NK-92 treated with Interleukin-12 subunit alpha and Interleukin-12 subunit beta, amount 100 ng/mL, for 24 hours (cell line): Measurements from ENCODE around the gene MBNL1.

Source experiments
- DNase-seq: peaks from one replicate; lab custom pipeline; 2025; lab: John Stamatoyannopoulos, UW

MBNL1 gene

DNA sequence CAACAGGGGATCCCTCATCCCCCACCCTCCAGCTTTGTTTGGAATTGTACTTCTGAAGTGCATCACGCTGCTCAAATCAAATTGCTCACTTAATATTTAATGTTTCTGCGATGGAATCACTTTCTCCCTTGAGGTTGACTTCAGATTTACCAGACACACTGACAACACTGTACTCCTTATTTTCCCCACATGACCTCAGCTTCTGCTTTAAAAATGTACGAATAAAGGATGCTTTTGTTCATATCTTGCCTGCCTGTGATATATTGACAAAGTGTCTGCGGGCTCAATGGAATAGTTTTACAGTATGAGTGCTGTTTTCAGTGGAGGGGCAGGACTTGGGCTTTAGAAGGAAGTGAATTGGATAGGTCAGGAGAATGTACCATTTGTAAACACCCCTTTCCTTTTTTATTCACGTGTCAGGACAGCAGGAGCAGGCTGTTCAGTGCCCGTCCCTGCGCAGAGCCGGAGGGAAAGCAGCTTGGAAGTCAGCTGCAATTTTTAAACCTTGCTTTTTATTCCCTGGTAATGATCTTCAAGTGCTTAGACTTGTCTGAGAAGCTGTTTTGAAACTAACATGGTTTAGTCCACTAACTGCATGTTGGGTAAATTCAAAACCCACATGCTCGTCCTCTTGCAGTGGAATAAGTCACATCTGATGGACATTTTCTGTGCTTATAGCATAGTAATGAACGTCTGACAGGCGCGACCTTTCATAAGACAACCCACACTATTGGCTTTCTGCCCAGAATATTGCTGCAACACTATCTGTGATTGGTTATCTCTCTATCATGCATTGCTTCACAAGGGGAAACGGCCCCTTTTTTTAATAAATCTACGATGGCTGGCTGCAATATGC is 29.9 kb downstream of the MBNL1 start:
- DNase-seq, result no peak

DNA sequence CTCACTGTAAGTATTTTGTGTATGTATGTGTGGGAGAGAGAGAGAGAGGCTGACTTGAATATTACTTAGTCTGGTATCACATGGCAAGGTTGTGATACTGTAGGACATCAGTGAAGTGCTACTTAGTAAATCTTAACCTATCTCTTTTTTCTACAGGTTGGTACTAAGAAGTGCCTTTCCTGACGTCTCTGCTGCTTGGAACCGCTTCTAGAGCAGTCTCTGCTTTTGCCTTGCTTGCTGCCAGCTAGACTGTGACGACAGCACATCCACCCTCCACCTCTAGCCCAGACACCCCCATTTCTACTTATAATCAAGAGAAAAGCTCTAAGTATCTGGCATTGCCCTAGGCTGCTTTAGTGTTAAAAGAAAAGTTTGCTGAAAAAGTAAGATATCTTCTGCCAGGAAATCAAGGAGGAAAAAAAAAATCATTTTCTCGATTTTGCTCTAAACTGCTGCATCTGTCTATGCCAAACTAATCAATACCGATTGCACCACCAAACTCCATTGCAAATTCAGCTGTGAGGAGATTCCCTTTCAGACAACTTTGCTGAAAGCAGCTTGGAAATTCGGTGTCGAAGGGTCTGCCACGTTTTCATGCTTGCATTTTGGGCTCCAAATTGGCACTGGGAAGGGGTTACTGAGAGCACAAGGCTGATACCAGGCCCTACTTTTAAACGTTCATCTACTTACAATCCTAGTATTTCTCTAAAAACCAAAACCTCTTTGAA is 30.7 kb downstream of the MBNL1 start:
- no peak for DNase-seq

DNA sequence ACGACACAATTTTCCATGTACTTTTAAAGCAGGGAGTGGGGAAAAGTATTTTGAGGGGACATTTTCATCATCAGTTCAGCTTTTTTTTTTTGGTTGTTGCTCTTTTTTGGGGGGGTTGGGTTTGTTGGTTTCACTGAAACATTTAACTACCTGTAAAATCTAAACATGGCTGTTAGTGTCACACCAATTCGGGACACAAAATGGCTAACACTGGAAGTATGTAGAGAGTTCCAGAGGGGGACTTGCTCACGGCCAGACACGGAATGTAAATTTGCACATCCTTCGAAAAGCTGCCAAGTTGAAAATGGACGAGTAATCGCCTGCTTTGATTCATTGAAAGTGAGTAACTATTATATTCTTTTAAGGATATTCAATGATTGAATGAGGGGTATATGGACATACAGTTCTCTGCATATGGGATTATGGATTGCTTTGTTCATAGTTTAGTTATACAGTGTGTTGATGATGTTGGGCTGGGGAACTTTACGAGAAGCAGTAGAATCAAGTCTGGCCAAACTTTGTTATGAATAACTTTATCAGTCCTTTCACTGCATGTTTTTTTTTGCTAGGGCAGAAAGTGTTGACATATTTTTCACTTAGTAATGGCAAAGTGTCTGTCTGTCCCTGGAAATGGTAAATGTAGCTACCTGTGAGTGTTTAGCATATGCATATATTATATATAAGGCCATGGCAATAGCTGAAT is 31.5 kb downstream of the MBNL1 start:
- no peak for DNase-seq

DNA sequence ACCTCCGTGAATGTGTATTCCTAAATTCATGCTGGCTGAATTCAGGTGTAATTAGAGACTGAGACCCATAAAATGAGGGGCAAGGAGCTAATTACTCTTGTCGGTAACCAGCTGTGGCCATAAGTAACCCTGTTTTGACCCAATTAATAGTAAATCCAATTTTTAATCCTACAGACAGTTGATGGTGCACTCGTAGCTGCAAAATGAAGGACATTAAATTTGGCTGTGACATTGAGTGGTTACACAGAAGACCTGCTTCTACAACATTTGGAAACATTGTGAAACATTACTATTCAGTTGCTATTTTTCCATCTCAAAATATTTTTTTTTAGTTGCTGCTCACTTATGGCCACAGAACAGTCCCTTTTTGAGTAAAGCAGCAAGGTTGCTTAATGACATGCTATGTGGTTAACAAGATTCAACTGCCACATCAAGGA is 33.0 kb downstream of the MBNL1 start:
- no peak for DNase-seq

DNA sequence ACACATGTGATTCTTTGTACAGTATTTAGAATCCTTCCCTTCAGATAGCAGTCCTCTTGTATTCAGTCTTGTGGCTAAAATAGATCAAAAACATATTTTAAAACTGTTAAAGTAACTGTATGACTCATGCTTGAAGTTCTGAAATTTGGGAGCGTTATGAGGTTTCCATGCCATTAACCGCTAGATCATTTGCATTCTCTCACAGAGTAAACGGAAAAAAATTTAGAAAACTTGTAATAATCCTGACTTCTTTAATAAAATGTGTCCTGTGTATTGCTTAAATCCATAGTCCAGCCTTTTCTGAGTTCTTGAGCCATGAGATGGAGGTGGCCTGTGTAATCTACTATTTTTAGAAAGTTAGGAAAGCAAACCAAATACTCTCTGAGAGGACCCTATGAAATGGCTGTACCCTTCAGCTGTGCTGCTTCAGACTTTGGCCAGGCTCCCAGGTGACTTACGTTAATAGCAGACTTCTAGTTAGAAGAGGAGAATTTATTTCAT is 33.8 kb downstream of the MBNL1 start:
- no peak for DNase-seq

DNA sequence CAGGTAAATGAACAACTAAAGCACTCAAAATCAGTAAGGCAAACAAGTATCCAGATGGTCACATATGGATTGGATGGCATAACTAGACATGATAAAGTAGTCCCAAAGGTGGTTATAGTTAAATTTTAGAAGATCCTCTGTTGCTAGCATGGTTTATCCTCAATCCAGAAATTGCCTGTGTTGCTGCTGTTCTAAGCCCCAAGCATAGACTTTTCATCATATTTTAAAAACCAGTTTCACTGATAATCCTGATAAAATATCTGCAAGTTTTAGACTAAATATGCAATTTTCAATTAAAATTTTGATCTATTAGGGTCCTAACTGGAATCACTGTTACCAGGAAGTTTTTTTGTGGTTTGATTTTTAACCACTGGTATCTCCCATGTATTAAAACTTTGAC is 35.4 kb downstream of the MBNL1 start:
- DNase-seq, result no peak

DNA sequence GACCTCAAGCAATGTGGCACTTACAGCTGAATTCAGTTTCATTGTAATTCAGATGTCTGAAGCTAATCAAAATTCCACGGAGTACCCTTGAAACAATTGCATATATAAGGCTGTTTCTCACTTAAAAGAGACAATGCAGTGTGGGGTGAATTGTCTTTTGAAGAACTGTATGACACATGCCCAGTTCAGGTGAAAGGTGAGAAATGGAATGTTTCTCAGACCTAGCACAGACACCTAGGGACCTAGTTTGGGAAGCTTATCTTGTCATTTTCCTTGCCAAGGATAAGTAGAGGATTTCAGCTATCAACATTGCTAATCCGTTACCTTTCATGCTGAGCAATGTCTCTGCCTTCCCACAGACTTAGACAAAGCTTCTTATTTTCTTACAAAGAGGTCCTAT is 36.3 kb downstream of the MBNL1 start:
- no peak for DNase-seq

DNA sequence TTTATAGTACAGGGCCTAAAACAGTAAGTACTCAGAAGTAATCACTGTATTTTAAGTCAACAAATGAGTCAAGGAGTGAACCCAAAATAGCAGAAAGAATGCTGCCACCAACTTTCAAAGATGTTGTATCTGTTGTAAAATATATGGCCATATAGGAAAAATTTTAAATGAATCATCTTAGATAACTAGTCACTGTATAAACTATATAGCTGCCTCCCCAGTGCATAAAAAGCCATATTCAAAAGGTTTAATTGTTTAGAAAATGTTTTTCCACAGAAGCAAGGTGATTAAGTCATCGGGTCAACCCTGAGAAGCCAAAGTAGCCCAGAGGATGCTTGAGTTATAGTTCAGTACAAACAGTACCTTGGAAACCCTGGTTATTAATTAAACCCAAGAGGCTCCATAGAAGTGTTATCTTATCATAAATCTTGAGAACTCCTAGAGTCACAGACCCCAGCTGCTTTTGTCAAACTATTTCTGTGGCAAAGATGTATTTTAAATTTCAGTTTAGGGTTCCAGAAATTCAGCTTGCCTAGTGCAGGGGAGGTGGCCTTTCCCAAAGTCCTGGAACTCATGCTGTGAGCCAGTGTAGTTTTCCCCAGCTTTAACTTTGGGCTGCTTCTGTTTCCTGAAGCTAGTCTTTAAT is 39.2 kb downstream of the MBNL1 start:
- no peak for DNase-seq

DNA sequence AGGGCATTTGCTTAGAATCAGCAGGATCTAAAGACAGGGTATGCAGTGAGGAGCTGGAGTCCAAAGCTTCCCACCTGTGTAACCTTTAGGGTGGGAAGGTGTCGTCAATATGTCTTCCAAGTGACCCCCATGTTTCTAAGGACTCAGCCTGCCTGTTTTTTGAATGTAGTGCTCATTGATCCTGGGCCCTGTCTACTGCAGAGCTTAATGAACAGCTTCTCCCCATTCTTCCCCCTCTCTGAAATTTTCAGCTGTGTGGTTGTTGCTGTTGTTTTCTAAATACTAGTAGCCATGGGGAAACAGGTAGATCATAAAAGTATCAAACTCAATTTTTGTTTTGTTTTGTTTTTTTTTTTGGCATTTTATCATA is 39.7 kb downstream of the MBNL1 start:
- no peak for DNase-seq

DNA sequence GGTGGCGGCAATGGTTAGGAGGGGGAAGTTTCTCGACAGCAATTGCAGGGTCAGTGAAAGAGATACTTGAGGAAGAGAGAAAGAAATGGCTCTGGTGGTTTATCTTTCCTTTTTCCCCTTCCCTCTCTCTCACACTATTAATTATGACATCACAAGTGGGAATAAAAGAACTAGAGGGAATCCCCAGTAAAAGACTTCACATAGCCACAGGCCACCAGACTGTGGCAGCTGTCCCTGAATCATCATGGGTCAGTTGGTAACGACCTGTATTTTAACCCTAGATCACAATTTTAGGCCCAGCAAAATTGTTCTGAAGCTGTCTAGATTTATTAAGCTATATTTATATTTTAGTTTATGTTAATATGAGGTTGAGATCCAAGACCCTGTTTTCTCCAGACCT is 40.3 kb downstream of the MBNL1 start:
- DNase-seq, result no peak

DNA sequence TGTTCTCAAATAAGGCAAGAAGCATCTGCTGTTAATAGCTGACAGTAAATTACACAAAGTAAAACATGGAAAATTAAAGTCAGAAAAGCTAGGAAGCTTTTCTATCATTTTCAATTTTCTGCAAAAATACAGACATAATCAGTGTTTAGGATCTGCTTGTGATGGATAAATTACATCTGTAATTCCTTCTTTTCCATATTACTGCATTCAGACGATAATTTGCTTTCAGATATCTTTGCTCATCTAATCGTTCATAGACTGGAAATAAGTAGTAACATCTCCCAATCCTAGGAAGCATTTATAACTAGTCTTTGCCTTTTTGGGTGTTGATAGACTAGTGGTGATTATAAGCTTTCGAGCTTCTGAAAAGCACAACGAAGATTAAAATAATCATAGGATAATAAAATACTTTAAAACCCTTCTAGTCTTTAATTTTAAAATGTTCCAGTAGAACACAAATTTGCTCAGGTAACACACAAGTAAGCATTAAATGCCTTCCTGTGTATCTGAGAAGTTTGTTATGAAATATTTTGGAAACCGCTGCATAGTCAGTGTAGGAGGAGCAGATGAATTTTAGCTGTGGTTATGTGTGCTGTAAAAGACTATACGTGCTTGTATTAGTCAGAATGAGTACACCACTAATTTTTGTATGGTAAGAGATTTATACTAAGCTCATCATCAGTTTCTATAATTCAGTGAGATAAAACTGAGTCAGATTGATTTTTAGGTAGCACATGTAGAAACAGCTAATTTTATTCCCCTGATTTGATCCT is 41.0 kb downstream of the MBNL1 start:
- no peak for DNase-seq

DNA sequence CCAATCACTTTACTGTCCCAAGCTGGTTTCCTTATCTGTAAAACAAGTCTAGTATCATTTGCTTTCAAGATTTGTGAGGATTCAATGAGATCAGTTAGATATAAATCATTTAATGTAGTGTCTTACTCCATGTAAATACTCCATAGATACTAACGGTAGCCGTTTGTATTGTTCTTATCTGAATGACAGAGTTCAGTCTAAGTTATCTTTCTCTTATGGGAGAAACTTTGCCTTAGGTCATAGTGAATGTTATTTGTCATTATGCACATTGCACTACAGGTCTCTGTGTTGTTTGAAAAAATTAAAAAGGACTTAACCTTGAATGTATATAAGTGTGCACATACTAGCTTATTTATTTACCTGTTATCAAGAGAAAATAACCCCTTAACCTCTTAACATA is 44.7 kb downstream of the MBNL1 start:
- no peak for DNase-seq

DNA sequence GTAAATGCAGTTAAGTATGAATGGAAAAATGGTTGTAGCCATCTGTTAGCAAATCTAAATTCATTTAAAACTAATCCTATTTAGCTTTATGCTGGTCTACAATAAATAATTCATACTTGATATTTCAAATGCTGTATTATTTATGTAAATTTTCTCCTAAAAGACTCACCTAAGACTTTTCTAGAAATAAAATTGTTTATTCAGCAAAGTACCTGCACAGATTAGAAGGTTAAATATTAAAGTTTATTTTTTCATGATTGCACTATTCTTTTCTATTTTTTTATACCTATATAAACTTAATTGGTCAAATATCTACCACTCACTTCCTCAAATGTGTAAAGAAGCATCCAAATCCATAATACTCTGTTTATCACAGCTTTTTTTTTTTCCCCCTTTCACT is 45.2 kb downstream of the MBNL1 start:
- no peak for DNase-seq

DNA sequence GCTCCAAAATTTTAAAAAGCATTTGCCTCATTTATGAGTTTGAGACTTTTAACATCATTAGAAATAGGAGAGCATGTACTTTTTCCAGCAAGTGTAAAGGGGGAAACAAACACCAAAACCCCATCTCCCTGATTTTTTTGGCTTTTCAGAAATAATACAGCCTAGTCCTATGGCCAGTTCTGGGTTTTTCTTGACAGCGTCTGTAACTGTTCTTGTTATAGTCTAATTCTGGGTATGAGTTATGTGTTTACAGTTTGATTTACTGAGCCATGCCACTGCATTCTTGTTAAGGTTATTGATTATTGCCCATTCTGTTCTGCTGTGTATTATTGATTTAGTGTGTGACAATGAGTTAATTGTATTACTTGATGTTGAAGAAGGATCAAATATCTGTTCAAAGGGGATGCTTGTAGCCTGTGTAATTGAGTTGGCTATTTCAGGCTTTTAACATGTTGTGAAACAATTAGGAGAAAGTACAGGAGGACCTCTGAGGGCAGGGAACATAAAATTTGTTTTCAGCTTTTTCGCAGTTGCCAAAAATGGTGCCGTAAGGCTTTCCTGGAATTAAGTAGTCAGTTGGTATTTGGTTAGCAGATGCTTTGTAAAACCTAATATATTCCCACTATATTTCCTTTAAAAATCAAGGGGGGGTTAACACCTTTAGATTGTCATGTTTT is 46.1 kb downstream of the MBNL1 start:
- no peak for DNase-seq

DNA sequence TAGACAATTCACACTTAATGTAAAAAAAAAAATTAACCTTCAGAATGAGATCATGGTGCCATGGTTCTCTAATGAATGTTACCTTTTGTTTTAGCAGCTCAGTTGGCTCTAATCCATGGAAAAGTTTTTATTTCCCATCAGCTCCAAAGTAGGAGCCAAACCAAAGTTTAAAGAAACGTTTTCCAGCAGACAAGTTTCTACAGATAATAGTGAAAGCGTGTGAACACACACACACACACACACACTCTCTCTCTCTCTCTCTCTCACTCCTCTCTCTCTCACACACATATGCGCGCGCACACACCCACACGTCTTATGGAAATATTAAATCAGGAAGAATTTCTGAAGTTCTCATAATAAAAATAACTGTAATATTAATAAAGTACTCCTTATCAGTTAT is 46.9 kb downstream of the MBNL1 start:
- no peak for DNase-seq

DNA sequence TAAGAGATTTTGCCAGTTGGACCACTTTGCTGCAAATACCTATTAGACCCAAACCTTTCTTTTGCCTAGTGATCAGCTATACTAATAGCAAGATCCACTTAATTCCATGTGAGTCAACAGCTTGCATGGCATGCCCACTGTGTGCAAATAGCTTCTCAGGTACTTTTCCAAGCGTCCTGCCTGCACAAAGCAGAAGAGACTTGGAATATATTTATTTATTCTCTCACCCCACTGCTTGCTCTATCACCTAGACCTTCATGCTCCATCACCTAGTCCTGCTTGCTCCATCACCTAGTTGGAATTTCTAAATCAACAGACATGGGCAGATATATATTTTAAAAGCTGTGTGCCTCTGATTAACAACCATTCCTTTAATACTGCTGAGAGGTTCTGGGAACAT is 47.6 kb downstream of the MBNL1 start:
- DNase-seq, result no peak

DNA sequence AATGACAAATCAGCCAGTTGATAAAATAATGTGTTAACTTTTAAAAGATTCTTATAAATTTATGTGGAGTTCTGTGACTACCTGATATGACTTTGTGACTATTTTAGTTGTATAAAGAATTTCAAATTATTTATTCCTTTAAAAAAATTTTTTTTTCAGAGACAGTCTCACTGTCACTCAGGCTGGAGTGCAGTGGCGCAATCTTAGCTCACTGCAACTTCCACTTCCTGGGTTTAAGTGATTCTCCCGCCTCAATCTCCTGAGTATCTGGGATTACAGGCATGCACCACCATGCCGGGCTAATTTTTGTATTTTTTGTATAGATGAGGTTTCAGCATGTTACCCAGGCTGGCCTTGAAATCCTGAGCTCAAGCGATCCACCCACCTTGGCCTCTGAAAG is 48.5 kb downstream of the MBNL1 start:
- DNase-seq, result no peak

DNA sequence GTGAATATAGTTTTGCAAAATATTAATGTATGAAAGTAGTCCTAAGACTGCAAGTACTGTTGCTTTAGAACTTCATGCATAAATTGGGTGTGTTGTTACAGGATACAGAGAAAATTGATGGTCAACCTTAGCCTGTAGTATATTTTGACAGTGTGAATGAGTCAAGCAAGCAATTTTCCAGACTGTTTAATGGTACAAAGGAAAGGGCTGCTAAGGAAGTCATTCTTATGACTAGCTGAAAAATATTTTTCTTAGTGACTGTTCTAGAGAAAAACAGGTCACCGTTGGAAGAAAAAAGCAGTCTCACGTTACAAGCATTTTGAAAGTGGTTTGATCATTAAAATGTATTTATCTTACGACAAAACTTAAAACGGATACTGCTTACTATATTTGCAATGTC is 49.2 kb downstream of the MBNL1 start:
- DNase-seq, result no peak

DNA sequence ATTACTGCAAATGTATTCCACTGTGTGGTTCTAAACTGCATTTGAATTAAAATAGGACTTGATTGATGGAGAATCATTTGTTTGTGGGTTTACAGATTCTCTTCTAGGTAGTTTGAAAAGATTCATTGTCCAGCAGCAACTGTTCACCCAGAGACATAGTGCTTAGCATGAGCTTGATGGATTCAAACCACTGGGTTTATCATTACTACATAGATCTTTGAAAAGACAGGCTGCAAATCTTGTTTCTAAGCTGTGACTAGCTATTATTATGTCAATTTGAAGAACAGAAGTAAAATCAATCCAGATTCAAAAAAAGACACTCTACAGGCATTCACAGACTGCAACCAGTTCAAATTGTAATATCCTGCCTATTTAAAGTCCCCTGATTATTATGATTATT is 49.8 kb downstream of the MBNL1 start:
- DNase-seq, result no peak

DNA sequence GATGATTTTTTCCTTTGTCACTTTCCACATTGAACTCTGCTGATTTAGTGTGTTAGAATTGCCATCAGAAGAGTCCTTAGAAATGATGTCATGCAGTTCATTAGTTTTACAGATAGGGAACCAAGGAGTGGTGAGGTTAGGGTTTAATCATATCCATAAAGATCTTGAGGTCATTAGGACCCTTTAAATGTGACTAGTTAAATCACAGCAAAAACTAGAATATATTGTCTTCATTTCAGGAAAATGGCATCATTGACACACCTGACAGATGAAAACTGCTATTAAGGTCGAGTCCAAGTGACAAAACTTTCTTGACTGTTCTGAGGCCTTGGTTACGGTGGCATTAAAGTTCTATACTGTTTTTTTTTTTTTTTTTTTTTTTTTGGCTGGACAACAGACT is 50.5 kb downstream of the MBNL1 start:
- DNase-seq, result no peak
